Cardiac septum (tissue), 1 donor: ENCODE results near the gene TTLL8. TPM values are rescaled to one million over a fixed set of nuclear protein-coding genes. Genes with fewer than 3 reads are reported as not detected.

Source experiments
- DNase-seq: peaks from one replicate; pipeline ENCODE4 v3.0.0-alpha.2; 2020; ENCODE audit warnings: low spot score
- intact Hi-C: fragments of 100-400 bp; cut with DNase I; formaldehyde crosslinking; loops from one replicate; pipeline ENCODE4 v1.14.0; 2022
- total RNA-seq: library from RNA; stranded (reverse); fragmentation: NEBNext Ultra II Directional; extraction: Animal tissue kit (Norgen Biotek cat#: 25700); gene quantifications from one replicate; pipeline ENCODE4 v1.2.1, GENCODE V29; 2021
- donor health status: DM: no; HTN: no; CAD: no.

The TTLL8 gene
- total RNA-seq, 1 donor from 2014 or later = not detected

DNA sequence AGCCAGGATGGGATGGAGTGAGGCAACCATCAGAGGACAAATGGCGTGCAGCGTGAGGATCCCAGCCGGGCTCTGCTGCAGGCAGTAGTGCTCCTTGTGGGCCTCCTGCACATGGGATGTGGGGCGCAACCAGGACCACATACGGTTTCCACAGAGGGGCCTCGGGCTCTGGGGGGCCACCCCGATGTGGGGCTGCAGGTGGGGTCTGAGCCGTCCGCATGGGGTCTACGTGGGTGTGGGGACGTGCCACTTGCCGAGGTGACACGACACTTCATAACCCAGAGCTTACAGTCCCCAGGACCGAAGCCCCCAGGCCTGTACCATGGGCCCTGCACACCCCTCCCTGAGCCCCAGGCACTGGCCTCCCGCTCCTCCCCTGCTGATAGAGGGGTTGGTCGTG is 10.8 kb downstream of the TTLL8 start:
- intact Hi-C loops = no loop called here
- DNase-seq = no peak

DNA sequence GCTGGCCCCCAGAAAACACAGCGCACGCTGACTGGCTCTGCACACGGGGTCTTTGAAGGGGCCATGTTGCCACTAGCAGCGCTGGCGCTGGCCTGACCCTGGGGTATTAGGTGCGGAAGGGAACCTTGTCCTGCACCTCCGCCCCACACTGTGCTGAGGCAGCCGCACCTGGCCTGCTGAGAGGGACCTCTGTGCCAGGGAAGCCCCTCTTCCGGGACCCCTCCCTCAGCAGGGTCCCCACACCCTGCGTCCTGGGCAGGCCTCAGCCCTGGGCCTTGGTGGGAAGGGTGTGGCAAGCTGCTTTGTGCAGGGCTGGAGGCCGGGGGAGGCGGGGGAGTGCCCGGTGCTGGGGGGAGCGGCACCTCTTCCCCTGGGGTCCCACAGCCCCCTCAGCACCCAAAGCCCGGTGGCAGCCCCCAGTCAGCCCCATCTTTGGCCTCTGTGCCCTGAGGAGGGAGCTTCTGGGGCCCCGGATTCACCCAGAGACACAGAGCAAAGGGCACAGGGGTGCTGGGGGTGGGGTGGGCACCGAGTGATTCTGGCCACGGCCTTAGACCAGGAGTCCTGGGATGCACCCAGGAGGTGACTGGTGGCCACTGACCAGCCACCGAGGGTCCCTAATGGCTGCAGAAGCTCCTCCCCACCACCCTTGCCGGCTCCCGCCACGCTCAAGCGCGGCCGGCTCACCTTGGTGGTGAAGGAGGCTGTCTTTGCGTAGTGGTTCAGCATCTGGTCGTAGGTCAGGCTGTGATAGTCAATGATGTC is 11.4 kb downstream of the TTLL8 start:
- intact Hi-C loops = no loop called here
- no peak for DNase-seq

DNA sequence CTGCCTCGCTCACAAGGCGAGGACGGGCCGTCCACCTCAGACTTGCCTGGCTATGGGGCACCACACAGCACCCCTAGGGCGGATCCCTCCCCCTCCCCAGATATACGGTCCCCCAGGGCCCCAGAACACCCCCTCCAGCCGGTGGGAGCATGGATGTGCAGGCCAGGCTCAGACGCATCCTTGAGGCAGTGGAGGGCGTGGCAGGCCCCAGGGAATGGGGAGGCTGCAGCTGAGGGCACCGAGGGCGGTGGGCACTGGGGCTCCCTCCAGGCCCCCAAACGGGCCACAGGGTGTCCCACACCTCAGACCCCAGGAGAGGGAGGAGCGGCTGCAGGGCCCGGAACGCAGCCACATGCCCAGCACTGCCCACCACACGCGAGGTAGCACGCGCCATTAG is 12.1 kb downstream of the TTLL8 start:
- DNase-seq = no peak
- intact Hi-C loops = no loop called here

DNA sequence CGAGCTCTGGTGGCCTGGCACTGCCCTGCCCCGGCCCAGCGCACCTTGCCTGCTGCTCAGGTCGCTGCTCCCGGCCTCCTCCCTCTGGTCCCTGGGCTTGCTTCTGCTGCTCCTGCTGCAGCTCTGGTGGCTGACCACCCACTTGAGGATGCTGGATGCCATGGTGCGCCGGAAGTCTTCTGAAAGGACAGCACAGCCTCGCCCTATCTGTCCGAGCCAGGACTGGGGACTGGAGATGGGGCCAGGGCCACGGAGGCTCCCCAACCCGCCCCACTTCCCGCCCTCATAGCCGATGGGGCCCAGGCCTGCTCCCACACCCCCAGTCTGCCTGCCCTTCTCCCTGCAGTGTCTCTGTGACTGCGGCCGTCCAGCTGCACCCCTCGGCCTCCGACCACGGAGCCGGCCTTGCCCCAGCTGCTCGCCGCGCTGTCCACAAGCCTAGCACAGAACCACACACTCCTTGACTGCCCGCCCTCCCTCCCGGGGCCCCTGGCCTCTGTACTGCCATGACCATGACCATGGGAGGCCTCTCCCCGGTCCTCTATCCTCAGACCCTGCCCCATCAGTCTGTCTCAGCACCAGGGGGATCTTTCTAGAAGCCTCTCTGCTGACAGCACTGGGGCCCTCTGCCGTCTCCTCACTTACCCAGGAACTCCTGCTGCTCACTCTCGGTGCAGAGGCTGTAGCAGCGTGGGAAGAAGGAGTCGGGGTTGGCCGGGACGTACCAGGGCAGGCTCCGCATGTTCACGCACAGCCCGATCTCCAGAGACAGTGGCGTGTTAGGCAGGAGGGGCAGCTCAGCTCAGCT is 12.7 kb downstream of the TTLL8 start:
- intact Hi-C loops = no loop called here
- DNase-seq = no peak

GRCh38 chr22:50044485-50045118 is 13.5 kb downstream of the TTLL8 start:
- intact Hi-C loops = no loop called here
- no peak for DNase-seq

DNA sequence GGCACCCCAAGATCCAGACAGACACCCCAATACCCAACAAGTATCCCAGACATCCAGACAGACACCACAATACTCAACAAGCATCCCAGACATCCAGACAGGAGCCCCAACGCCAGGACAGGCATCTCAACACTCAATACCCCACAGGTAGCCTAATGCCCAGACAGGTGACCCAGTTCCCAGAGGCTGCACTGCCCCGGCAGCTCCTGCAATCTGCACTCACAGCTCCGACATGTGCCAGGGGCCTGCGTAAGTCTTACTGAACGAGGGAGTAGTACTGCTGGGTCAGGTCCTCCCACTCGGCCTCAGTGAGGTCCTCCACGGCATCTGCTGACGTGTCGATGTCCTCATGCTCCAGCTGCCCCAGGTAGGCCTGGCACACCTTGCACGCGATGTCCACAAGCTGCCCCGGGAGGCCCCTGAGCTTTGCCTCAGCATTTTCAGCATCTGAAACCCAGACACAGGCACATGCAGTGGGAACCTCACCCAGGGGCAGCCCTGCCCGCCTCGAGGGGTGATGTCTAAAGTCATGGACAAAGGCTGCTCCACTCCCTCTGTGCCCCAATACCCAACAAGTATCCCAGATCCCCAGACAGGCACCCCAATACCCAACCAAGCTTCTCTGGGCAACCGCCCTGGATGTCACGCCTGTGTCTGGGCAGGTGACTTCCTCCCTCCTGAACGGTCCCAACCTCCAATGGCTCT is 16.6 kb downstream of the TTLL8 start:
- intact Hi-C loops = no loop called here
- DNase-seq = no peak

GRCh38 chr22:50040717-50041116 is 17.4 kb downstream of the TTLL8 start:
- intact Hi-C loops = no loop called here
- DNase-seq = no peak

DNA sequence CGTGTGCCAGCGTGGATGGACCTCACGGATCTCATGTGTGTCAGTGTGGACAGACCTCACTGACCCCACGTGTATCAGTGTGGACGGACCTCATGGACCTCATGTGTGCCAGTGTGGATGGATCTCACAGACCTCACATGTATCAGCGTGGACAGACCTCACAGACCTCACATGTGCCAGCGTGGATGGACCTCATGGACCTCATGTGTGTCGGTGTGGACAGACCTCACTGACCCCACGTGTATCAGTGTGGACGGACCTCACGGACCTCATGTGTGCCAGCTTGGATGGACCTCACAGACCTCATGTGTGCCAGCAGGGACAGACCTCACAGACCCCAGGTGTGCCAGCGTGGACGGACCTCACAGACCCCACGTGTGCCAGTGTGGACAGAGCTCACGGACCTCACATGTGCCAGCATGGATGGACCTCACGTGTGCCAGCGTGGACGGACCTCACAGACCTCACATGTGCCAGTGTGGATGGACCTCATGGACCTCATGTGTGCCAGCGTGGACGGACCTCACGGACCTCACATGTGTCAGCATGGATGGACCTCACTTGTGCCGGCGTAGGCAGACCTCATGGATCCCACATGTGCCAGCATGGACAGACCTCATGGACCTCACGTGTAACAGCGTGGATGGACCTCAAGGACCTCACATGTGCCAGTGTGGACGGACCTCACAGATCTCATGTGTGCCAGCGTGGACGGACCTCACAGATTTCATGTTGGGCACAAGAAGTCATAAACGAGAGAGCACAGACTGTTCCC is 18.2 kb downstream of the TTLL8 start:
- DNase-seq = no peak

GRCh38 chr22:50035976-50036724 is 21.9 kb downstream of the TTLL8 start:
- no peak for DNase-seq
- intact Hi-C loops = no loop called here

More for the DNA sequence above, 18.2 kb downstream of the TTLL8 start:
- intact Hi-C loops = no loop called here

DNA sequence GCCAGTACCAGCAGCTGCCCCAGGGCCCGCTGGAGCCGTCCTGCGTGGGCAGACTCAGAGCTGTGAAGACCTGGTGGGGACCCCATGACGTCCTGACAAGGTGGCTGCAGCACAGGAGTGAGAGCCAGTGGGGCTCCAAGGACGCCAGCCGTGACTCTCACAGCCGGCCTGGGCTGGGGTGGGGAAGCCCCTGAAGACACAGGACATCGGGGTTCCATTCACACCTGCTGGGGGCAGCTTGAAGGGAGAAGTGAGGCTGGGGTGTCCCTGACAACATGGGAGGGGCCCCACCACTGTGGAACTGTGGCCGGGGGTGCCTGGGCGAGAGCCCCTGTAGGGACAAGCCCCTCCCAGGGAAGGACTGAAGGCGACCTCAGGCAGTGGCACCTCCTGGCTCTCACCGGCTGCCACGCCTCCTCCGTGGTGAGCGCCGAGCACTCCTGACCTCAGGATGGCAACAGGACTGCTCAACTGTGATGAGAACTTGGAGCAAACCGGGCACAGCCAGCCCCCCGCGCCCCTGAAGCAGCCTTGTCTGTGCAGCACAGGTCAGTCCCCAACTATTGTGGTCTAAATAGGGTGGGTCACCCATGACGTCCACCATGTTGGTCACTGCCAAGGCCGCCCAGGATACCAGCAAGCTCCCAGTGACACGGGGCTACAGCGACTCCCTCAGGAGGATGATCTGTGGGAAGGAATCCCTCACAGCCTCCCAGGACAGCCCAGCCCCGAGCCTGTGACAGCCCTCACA is 22.8 kb downstream of the TTLL8 start:
- DNase-seq = no peak
- intact Hi-C loops = no loop called here

- intact Hi-C loops = loop anchor here (5.0 kb wide), 2 partner anchors 42 to 257 kb away; no protein-coding TSS in a partner anchor
- DNase-seq = no peak
These were observed 23.7 kb downstream of the TTLL8 start for GRCh38 chr22:50034126-50035081.

DNA sequence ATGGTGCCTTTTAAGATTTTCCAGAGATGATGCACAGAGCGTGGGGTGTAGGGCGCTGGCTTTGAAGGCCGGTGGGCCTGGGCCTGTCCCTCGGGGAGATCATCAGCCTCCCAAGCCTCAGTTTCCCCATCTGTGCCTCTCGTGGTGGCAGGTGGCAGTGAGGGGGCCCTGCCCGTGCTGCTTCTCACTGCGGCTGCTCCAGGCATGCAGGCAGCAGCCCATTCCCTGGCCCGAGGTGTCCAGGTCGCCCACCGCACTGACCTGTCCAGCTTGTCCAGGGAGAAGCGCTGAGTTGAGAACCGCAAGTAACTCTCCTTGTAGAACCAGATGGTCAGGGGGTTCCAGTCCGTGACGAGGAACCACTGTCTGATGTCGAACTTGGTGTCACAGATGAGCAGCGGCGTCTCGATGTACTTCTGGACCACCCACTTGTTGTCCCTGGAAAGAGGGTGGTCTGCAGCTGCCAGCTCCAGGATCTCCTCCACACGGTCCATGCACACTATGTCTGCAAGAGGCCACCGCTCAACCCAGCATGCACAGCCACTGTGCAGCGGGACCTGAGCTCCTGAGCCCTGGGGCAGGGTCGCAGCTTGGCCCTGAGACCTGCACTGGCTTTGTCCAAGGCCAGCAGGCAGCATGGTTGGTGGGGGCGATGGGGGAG is 25.0 kb downstream of the TTLL8 start:
- intact Hi-C loops = loop anchor here (5.0 kb wide), 2 partner anchors 41 to 256 kb away; no protein-coding TSS in a partner anchor
- DNase-seq = no peak

- intact Hi-C loops = loop anchor here (5.0 kb wide), 2 partner anchors 40 to 255 kb away; no protein-coding TSS in a partner anchor
- no peak for DNase-seq
These were observed 25.8 kb downstream of the TTLL8 start for GRCh38 chr22:50032109-50032871.

GRCh38 chr22:50031189-50032091 is 26.7 kb downstream of the TTLL8 start:
- intact Hi-C loops = loop anchor here (5.0 kb wide), 2 partner anchors 39 to 254 kb away; no protein-coding TSS in a partner anchor
- DNase-seq = no peak
